GM21723 (cell line): ENCODE measurements around the gene CSRP2.

Experiments used
- ATAC-seq: cut with Tn5 transposase; IDR thresholded peaks from one replicate; pipeline ENCODE4 v1.9.1; 2021; ENCODE audit warnings: mild to moderate bottlenecking, moderate library complexity; ENCODE audit not compliant: unreplicated experiment

Gene CSRP2

DNA sequence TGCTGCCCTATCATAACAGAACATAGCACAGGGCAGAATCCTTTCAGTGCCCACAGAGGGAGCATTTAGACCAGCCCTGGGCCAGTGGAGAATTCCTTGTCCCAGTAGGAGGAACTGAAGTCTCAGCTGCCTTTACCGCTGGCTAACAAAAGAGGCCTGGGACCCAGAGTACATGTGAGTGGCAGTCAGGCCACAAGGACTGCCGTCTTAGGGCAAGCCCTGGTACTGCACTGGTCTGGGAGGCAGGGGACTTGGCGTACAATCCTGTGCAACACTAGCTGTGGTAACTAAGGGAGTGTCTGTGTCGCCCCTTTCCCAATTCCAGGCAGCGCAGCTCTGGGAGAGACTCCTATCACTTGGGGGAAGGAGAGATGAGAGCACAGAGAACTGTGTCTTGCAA is 17.0 kb upstream of the CSRP2 start:
- no peak for ATAC-seq

GRCh38 chr12:76891609-76892008 is 12.8 kb upstream of the CSRP2 start:
- ATAC-seq, result no peak

DNA sequence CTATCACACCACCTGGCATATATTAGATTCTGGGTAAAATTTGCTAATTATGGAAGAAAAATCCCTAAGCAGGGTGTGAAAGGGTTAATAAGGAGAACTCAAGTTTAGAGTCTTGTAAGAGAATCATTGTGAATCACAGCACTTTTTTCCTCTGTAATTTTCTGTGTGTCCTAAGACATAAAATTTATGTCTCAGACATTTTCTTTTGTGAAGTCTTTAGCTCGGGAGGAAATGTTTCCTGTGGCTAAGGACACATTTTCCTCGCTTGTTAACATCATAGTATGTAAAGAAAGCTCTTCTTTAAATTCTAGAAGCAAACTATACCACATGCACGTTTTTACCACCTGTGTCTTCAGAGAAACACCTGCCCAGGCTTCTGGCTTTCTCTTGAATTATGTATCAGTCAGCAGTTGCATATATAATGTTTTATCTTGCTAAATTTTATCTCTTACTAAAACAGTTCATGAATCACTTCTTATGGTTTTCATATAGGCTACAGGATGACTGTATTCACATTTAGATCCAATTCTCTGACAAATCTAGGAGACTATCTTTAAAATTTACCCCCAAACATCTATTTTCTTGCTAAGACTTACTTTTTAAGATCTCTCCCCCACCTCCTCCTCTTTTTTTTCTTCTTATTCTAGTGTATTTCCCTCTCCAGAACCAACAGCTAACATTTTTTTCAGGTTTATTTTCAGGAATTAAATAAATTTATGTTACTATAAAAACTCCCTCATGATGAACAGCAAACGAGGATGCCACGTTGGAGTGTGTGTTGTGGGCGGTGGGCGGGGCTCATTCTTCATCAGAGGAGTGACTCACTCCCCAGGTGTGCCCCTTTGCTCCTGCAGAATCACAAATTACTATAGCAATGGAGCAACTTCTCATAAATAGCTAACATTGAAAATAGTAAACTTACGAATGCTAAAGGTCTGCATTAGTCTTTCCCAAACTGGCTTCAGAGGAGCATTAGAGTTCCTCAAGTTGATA is 11.6 kb upstream of the CSRP2 start:
- no peak for ATAC-seq

DNA sequence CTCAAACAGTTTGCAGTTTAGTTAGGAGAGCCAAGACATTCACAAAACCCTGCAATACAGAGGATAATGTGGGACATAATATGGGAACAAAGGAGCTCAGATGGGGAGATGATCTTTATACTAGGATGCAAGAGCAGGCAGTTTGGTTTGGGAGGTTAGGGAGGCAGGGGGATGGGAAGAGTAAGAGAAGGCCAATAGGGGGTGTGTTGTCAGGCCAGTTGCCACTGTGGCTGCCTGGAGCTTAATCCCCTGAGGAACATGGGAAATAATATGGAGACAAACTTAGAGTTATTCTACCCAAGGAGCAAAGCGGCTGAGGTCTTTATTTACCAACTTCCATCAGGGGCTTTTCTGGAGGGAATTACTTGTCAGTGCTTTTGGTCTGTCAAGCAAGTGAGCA is 10.0 kb upstream of the CSRP2 start:
- no peak for ATAC-seq

GRCh38 chr12:76883811-76884210 is 5.0 kb upstream of the CSRP2 start:
- ATAC-seq, result no peak

DNA sequence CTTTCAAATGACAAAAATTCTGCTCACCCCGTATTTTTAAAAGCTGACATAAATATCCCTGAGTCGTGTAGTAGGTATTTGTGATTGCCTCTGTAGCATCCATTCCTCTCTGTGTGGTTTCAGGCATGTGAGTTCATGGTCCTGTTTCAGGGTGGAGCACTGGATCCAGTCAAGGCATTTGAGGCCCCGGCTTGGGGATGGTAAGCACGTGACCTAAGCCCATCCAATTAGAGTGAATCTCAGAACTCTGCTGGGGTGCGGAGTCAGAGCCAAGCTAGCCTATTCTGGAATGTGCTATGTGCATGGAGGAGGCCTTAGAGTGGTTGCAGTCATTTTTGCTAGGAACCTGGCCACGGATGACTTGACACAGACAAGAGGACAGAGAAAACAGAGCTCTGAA is 4.3 kb upstream of the CSRP2 start:
- no peak for ATAC-seq

DNA sequence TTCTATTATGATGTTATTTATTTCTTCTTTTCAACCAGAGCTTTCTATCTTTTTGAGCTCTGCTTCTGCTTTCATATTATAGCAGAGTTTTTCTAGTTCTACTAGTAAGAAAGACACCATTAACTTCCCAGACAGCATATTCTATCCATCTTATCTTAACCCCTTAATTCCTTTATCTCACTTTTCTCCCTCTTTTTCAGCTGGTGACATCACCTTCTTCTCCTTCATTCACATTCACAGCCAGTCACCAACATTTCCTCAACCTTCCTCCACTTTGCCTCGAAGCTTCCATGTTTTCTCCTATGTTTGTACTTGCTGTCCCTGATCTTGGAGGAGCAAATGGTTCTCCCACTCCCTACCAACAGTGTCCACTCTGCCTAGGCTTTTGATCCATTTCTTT is 3.5 kb upstream of the CSRP2 start:
- no peak for ATAC-seq

DNA sequence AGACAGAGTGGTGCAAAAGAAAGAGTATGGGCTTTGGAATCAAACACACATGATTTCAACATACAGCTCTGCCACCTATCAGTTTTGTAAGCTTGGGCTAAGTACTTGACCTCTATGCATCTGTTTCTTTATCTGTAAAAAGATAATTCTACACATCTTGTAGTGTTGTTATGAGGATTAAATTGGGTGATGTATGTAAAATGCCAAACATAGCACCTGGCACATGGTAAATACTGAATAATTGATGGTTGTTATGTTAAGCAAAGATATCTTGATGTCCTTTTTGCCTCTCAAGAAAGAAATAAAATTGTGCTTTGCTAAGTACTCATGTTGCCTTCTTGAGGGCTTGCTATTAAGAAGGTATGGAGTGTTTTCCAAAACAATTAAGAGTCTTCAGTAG is 2.3 kb upstream of the CSRP2 start:
- no peak for ATAC-seq

DNA sequence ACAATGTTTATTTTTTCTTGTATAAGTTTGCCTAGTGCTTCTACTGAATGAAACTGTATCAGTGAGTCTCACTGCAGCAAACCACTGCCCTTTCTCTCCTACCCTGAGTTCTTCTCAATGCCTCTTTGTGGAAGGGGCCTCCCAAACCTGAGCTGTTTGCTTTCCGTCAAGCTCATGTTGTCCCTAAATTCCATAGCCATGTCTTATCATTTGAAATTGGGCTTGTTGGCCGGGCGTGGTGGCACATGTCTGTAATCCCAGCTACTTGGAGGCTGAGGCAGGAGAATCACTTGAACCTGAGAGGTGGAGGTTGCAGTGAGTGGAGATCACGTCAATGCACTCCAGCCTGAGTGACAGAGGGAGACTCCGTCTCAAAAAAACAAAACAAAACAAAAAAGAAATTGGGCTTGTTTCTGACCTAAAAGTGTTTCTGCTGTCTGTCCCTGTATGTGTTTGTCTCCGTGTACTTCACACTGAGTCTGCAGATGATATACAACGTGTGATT is 1.8 kb upstream of the CSRP2 start:
- ATAC-seq, result no peak

DNA sequence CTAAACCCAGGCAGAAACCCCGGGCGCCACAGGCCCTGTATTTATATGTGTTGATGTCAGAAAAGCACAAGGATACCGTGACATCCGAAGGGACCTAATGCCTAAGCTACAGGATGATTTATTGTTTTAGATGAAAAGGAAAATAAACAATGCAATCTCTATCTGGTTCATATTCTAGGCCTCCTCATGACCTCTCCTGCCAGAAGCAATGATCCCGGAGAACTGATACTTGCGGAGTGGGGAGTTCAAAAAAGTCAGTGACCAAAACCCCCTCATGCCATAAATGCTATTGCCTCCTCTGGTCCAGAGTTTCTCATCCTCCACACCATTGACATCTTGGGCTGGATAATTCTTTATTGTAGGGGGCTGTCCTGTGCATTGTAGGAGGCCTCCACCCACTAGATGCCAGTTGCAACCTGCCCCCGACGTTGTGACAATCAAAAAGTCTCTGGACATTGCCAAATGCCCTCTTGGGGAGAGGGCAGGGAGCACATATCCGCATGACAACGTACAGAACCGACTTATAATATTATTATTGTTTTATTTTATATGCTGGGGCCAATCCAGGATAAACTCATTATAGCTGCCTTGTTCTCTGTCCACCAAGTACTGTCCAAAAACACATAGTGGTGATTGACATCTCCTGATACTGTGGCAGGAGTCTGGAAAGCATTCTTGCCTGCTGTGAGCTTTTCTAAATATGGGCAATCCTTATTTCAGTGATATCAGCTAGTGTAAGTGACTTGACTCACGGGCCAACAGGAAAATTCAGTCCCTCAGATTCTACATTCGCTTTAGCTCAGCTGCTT is 1.1 kb upstream of the CSRP2 start:
- ATAC-seq, result no peak

GRCh38 chr12:76878099-76878898 is 520 bp downstream of the CSRP2 start:
- ATAC-seq, result peak; percentile 36

DNA sequence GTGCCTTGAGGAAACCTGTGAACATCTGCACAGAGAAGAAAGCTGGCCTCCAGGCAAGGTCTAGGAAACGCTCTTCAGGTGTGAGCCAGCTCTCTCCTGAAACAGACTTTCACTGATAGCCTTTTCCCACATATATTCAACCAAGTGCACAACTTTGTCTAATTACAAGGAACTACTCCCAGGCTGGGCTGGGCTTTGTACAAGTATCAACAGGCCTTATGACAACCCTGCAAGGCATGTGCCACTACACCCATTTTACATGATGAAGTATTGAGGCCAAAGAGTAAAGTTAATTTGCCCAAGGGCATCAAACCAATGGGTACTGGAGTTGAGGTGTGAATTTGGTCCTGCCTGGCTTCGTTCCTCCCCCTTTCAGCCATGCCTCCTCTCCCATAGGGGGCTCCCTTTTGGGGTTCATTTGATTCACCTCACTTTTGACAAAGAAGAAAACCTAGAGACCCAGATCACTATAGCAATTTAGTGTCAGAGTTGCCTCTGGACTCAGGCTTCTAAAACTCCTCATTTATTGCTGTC is 2.1 kb downstream of the CSRP2 start:
- no peak for ATAC-seq

DNA sequence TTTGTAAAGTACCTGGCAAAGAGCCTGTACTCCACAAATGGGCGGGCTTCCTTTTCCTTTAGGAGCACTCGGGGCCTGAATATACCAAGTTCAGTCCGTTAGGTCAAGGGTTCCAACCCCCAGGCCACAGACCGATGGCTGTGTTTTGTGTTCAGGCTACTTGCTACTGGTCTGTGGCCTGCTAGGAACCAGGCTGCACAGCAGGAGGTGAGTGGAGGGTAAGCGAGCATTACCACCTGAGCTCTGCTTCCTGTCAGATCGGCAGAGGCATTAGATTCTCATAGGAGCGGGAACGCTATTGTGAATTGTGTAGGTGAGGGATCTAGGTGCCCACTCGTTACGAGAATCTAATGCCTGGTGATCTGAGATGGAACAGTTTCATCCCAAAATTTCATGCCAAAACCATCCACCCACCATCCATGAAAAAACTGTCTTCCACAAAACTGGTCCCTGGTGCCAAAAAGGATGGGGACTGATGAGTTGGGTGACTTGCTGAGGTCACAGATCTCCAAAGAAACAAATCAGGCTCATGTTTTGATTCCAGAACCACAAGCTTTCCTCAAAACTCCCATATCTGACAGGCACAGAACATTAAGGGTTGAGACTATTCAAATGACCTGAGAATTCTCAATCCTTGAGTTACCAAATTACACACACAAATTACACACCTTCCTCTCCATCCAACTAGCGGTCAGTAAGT is 4.2 kb downstream of the CSRP2 start:
- no peak for ATAC-seq

DNA sequence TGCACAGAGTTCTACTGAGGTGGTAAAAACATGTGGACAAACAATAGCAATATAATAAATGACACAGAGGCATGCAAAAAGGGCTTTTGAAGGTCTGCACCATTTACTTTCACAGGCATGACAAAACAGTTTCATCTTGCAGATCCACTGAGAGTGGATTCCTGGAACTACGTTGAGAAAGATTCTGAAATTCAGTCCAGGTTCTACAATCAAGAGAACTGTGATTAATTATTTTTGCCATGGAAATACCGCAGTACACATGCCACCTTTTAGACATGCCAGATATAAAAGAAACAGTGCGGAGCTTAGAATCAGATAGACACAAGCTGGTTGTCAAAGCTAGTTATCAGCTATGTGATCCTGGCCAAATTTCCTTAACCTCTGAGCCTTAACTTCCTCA is 4.8 kb downstream of the CSRP2 start:
- ATAC-seq, result no peak

- no peak for ATAC-seq
Observed at GRCh38 chr12:76872415-76872814, 6.4 kb downstream of the CSRP2 start.

DNA sequence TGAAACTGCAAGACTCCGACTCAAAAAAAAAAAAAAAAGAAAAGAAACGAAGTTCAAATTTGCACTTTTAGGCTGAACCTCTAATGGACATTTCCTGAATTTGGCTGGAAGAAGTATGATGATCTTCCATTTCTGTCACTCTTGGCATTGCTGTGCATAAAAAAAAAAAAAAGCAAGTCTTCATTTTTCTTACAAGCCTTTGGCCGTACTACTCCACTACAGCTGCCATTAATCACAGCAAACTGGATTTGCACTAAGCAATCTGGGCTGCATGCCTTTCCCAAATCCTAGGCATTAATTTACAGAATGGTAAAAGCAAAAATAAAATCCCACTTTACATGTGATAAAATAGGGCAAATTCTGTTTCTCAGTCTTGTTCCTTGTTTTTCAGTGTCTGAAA is 7.1 kb downstream of the CSRP2 start:
- ATAC-seq, result no peak

GRCh38 chr12:76871082-76871481 is 7.7 kb downstream of the CSRP2 start:
- ATAC-seq, result no peak

DNA sequence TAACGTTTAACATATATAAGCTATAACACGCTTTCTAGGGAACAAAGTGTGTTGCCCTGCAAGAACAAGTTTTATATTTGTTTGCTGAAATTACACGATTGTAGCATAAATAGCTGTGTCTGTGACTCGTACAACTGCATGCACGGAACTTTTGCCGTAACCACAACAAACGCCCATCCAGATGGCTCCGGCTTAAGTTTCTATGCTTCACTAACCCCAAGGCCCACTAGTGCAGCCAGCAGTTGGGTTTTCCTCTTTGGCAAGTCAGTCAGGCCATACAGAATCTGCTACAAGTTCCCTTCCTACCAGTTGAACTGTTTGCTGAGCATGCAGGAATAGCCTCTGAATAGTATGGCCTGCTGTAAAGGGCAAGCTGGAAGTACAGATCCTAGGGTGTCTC is 12.1 kb downstream of the CSRP2 start:
- no peak for ATAC-seq

GRCh38 chr12:76866151-76866567 is 12.7 kb downstream of the CSRP2 start:
- no peak for ATAC-seq

DNA sequence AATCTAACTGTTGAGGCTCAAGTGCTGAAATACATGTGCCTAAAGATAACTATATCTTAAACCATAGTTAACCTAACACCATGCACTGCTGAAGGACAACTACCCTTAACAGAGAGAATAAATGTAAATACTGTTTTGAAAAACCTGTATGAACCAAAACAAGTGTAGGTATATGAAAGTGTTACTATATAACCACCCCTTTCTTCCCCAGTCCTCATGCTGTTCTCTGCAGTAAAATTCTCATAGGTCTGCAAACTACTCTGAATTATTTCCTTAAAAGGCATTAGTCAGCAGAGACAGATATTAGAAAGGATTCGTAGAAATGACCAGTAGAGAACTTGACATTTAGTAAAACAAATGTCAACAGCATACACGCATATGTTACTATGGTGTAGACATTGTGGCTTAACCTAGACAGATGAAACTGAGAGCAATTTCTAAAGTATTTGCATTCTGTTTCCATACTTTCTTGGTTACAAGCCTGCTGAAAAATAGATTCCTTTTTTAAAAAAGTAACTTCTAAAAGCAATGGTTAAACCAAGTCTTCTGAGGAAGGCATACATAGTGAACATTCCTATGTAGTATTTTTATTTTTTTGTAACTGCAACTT is 13.9 kb downstream of the CSRP2 start:
- peak; percentile 88 for ATAC-seq
